WTC11 (cell line): Measurements from ENCODE around the gene PLXNA1. TPM values are rescaled to one million over a fixed set of nuclear protein-coding genes. Genes with fewer than 3 reads are reported as not detected.
A peak's percentile ranks its signal among the peaks of the same experiment; 100 is the strongest.

ENCODE experiments used
- ATF1 ChIP-seq: sonication (generic); formaldehyde crosslinking; IDR thresholded peaks from 2 replicates; pipeline ENCODE4 v1.8.1; 2023; ENCODE audit warnings: mild to moderate bottlenecking, moderate library complexity, missing genetic modification reagents
- CDX4 ChIP-seq: fragments of 250-450 bp; sonication (Bioruptor Pico); IDR thresholded peaks from 2 replicates; pipeline ENCODE4 v1.9.0; 2021; ENCODE audit warnings: moderate library complexity, mild to moderate bottlenecking, inconsistent platforms, borderline replicate concordance
- CREM ChIP-seq: sonication (generic); formaldehyde crosslinking; IDR thresholded peaks from 2 replicates; pipeline ENCODE4 v1.8.1; 2022; ENCODE audit warnings: mild to moderate bottlenecking, missing genetic modification reagents, moderate library complexity
- FOXJ3 ChIP-seq: sonication (generic); formaldehyde crosslinking; IDR thresholded peaks from 2 replicates; pipeline ENCODE4 v1.9.0; 2021; ENCODE audit warnings: missing genetic modification reagents, mild to moderate bottlenecking, borderline replicate concordance
- FOXK1 ChIP-seq: sonication (generic); formaldehyde crosslinking; IDR thresholded peaks from 2 replicates; pipeline ENCODE4 v1.8.0; 2022; ENCODE audit warnings: mild to moderate bottlenecking, moderate library complexity, missing genetic modification reagents
- FOXP4 ChIP-seq: sonication (generic); formaldehyde crosslinking; IDR thresholded peaks from 2 replicates; pipeline ENCODE4 v1.8.0; 2022; ENCODE audit warnings: mild to moderate bottlenecking, missing genetic modification reagents
- GRHL2 ChIP-seq: fragments of 250-450 bp; sonication (Bioruptor Pico); IDR thresholded peaks from 2 replicates; pipeline ENCODE4 v1.8.0; 2022; ENCODE audit warnings: mild to moderate bottlenecking, moderate library complexity; ENCODE audit not compliant: insufficient replicate concordance, severe bottlenecking
- MYBL2 ChIP-seq: sonication (generic); formaldehyde crosslinking; IDR thresholded peaks from 2 replicates; pipeline ENCODE4 v1.8.1; 2023; ENCODE audit warnings: mild to moderate bottlenecking, moderate library complexity, missing genetic modification reagents
- OVOL2 ChIP-seq: fragments of 250-450 bp; sonication (Bioruptor Pico); IDR thresholded peaks from 2 replicates; pipeline ENCODE4 v1.9.0; 2021; ENCODE audit warnings: mild to moderate bottlenecking, borderline replicate concordance
- RELA ChIP-seq: sonication (generic); formaldehyde crosslinking; IDR thresholded peaks from 2 replicates; pipeline ENCODE4 v1.8.1; 2022; ENCODE audit warnings: missing genetic modification reagents, mild to moderate bottlenecking, borderline replicate concordance
- SP1 ChIP-seq: sonication (generic); formaldehyde crosslinking; conservative IDR thresholded peaks from 2 replicates; pipeline ENCODE4 v1.8.1; 2022; ENCODE audit warnings: missing genetic modification reagents
- TCF7 ChIP-seq: sonication (generic); formaldehyde crosslinking; IDR thresholded peaks from 2 replicates; pipeline ENCODE4 v1.8.0; 2022; ENCODE audit warnings: mild to moderate bottlenecking, low read depth, missing genetic modification reagents, moderate library complexity
- TEAD4 ChIP-seq: sonication (generic); formaldehyde crosslinking; IDR thresholded peaks from 2 replicates; pipeline ENCODE4 v1.8.0; 2022; ENCODE audit warnings: mild to moderate bottlenecking, missing genetic modification reagents
- ZNF232 ChIP-seq: sonication (generic); formaldehyde crosslinking; IDR thresholded peaks from 2 replicates; pipeline ENCODE4 v1.8.0; 2022; ENCODE audit warnings: mild to moderate bottlenecking, missing genetic modification reagents
- ZNF317 ChIP-seq: sonication (generic); formaldehyde crosslinking; IDR thresholded peaks from 2 replicates; pipeline ENCODE4 v1.8.1; 2023; ENCODE audit warnings: low read depth, mild to moderate bottlenecking, moderate library complexity, missing genetic modification reagents, borderline replicate concordance
- ZNF396 ChIP-seq: fragments of 250-450 bp; sonication (Bioruptor Pico); IDR thresholded peaks from 2 replicates; pipeline ENCODE4 v1.8.0; 2021; ENCODE audit warnings: mild to moderate bottlenecking, moderate library complexity, borderline replicate concordance
- ZNF416 ChIP-seq: fragments of 250-450 bp; sonication (Bioruptor Pico); IDR thresholded peaks from 2 replicates; pipeline ENCODE4 v1.9.0; 2021; ENCODE audit warnings: mild to moderate bottlenecking, inconsistent platforms
- ZNF532 ChIP-seq: fragments of 250-450 bp; sonication (Bioruptor Pico); IDR thresholded peaks from 2 replicates; pipeline ENCODE4 v1.9.0; 2021; ENCODE audit warnings: mild to moderate bottlenecking, borderline replicate concordance
- total RNA-seq: library from RNA; stranded (reverse); gene quantifications from 3 replicates; pipeline ENCODE4 v1.2.3, GENCODE V29; 2021
- TF ChIP-seq, protein P1 (sequence below): sonication (generic); formaldehyde crosslinking; IDR thresholded peaks from 2 replicates; pipeline ENCODE4 v1.8.1; 2023; ENCODE audit warnings: mild to moderate bottlenecking, missing genetic modification reagents, borderline replicate concordance
- TF ChIP-seq, protein P2 (sequence below): sonication (generic); formaldehyde crosslinking; IDR thresholded peaks from 2 replicates; pipeline ENCODE4 v1.8.1; 2022; ENCODE audit warnings: low read depth, mild to moderate bottlenecking, moderate library complexity, missing genetic modification reagents, borderline replicate concordance
- TF ChIP-seq, protein P3 (sequence below): sonication (generic); formaldehyde crosslinking; IDR thresholded peaks from 2 replicates; pipeline ENCODE4 v1.8.1; 2023; ENCODE audit warnings: mild to moderate bottlenecking, missing genetic modification reagents, moderate library complexity
- TF ChIP-seq, protein P4 (sequence below): sonication (generic); formaldehyde crosslinking; IDR thresholded peaks from 2 replicates; pipeline ENCODE4 v1.8.0; 2022; ENCODE audit warnings: mild to moderate bottlenecking, missing genetic modification reagents
- TF ChIP-seq, protein P5 (sequence below): fragments of 250-450 bp; sonication (Bioruptor Pico); IDR thresholded peaks from 2 replicates; pipeline ENCODE4 v1.9.0; 2021; ENCODE audit warnings: mild to moderate bottlenecking

The PLXNA1 gene
- total RNA-seq, 1 experiment from 2014 or later: 53.8 TPM

DNA sequence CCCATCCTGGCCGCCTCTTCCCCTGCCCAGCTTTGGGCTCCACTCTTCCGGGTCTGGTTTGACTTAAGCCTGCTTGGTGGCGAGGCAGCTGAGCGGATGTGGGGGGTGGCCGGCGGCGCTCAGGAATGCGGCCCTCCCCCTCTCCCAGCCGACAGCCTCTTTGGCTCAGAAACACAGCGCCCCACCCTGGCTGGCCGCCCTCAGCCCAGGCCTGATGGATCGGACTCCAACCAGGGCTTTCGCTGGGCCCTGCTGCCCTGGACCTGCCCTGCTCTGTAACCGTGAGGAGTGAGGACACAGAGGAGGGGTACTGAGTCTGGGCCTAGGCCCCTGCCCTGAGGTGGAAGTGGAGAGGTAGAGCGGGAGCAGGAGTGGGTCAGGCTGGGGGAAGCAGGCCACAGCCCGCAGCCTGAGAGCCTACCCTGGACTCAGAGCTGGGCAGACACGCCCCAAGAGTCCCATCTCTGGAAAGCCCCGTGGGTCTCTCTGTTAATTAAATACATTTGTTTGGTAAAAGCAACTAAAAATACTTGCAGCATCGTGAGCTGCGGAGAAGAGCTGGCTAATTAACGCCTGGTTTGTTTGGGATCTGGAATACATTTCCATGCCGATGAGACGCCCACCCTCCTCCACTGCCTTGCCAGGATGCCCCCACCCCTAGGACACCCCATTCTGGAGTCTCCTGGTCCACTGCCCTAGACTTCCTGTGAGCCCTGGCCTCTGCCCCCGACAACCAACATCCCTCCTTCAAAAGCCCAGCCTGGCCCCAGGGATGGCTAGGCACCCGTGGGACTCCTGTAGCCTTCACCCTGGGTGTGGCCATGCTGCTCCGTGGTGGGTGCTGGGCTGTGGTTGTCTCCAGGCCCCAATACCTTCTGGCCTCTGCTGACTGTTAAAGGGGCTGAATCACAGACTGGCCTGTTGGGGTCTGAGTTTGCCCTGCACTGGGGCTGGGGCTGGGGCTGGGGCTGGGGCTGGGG is 19.6 kb downstream of the PLXNA1 start (continued):
- no peak for TF ChIP-seq ZNF416 (CRISPR knock-in tag)
- TF ChIP-seq OVOL2: no peak
- peak; percentile 61; the same call in 1 of the 2 replicates for TF ChIP-seq FOXP4 (CRISPR knock-in tag)
- TF ChIP-seq ZNF396 (CRISPR knock-in tag): no peak
- TF ChIP-seq CREM (CRISPR knock-in tag): 0 out of 2 replicates have a peak, but pooled peaks have one; percentile 27
- TF ChIP-seq MYBL2: 0 out of 2 replicates have a peak, but pooled peaks have one; percentile 11
- TF ChIP-seq, protein P1, sequence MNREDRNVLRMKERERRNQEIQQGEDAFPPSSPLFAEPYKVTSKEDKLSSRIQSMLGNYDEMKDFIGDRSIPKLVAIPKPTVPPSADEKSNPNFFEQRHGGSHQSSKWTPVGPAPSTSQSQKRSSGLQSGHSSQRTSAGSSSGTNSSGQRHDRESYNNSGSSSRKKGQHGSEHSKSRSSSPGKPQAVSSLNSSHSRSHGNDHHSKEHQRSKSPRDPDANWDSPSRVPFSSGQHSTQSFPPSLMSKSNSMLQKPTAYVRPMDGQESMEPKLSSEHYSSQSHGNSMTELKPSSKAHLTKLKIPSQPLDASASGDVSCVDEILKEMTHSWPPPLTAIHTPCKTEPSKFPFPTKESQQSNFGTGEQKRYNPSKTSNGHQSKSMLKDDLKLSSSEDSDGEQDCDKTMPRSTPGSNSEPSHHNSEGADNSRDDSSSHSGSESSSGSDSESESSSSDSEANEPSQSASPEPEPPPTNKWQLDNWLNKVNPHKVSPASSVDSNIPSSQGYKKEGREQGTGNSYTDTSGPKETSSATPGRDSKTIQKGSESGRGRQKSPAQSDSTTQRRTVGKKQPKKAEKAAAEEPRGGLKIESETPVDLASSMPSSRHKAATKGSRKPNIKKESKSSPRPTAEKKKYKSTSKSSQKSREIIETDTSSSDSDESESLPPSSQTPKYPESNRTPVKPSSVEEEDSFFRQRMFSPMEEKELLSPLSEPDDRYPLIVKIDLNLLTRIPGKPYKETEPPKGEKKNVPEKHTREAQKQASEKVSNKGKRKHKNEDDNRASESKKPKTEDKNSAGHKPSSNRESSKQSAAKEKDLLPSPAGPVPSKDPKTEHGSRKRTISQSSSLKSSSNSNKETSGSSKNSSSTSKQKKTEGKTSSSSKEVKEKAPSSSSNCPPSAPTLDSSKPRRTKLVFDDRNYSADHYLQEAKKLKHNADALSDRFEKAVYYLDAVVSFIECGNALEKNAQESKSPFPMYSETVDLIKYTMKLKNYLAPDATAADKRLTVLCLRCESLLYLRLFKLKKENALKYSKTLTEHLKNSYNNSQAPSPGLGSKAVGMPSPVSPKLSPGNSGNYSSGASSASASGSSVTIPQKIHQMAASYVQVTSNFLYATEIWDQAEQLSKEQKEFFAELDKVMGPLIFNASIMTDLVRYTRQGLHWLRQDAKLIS (CRISPR knock-in tag): no peak
- no peak for TF ChIP-seq ZNF232 (CRISPR knock-in tag)
- TF ChIP-seq SP1 (CRISPR knock-in tag): no peak; the same call in 1 of the 2 replicates
- TF ChIP-seq, protein P2, sequence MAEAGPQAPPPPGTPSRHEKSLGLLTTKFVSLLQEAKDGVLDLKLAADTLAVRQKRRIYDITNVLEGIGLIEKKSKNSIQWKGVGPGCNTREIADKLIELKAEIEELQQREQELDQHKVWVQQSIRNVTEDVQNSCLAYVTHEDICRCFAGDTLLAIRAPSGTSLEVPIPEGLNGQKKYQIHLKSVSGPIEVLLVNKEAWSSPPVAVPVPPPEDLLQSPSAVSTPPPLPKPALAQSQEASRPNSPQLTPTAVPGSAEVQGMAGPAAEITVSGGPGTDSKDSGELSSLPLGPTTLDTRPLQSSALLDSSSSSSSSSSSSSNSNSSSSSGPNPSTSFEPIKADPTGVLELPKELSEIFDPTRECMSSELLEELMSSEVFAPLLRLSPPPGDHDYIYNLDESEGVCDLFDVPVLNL: no peak
- TF ChIP-seq GRHL2 (CRISPR knock-in tag): no peak
- no peak for TF ChIP-seq ZNF317 (CRISPR knock-in tag)
- TF ChIP-seq RELA (CRISPR knock-in tag): no peak
- TF ChIP-seq, protein P3, sequence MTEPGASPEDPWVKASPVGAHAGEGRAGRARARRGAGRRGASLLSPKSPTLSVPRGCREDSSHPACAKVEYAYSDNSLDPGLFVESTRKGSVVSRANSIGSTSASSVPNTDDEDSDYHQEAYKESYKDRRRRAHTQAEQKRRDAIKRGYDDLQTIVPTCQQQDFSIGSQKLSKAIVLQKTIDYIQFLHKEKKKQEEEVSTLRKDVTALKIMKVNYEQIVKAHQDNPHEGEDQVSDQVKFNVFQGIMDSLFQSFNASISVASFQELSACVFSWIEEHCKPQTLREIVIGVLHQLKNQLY (CRISPR knock-in tag): no peak
- no peak for TF ChIP-seq CDX4 (CRISPR knock-in tag)
- TF ChIP-seq, protein P4, sequence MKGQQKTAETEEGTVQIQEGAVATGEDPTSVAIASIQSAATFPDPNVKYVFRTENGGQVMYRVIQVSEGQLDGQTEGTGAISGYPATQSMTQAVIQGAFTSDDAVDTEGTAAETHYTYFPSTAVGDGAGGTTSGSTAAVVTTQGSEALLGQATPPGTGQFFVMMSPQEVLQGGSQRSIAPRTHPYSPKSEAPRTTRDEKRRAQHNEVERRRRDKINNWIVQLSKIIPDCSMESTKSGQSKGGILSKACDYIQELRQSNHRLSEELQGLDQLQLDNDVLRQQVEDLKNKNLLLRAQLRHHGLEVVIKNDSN (CRISPR knock-in tag): no peak
- TF ChIP-seq FOXK1 (CRISPR knock-in tag): peak; percentile 69; the same call in 1 of the 2 replicates
- no peak; the same call in 1 of the 2 replicates for TF ChIP-seq ZNF532 (CRISPR knock-in tag)
- TF ChIP-seq TCF7: no peak
- no peak for TF ChIP-seq ATF1
- TF ChIP-seq TEAD4 (CRISPR knock-in tag): 0 out of 2 replicates have a peak, but pooled peaks have one; percentile 73
- no peak for TF ChIP-seq FOXJ3 (CRISPR knock-in tag)
- TF ChIP-seq, protein P5, sequence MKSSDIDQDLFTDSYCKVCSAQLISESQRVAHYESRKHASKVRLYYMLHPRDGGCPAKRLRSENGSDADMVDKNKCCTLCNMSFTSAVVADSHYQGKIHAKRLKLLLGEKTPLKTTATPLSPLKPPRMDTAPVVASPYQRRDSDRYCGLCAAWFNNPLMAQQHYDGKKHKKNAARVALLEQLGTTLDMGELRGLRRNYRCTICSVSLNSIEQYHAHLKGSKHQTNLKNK (CRISPR knock-in tag): no peak
